NT2/D1 (cell line): Measurements from ENCODE around the gene SDK2.

Source experiments
- SUZ12 ChIP-seq: IDR thresholded peaks from 2 replicates; pipeline ENCODE4 v1.6.1; 2011; ENCODE audit not compliant: insufficient read length, insufficient read depth; ENCODE audit errors: extremely low read depth
- YY1 ChIP-seq: IDR thresholded peaks from 2 replicates; pipeline ENCODE4 v1.6.1; 2011; ENCODE audit not compliant: insufficient read length, insufficient read depth
- ZNF274 ChIP-seq: IDR thresholded peaks from 2 replicates; pipeline ENCODE4 v1.6.1; 2011; ENCODE audit warnings: mild to moderate bottlenecking, low read depth, low read length

DNA sequence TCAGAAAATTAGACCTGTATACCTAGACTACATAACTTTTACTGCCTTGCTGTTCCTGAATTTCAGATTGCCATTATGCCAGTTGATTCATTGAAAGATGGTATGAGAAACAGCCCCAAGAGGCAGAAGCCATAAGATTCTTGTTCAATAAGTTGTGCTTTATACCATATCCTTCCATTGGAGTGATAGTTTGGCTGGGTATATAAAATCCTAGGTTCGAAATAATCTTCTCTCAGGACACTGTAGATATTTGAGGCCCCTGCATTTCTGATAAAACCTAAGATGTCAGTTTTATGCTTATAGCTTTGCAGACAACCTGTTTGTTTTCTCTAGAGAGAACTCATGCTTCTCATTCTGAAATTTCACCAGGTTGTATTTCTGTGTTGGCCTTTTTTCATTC lies 9.6 kb upstream of the SDK2 start:
- TF ChIP-seq ZNF274 (no peak), YY1 (no peak), SUZ12 (no peak)
